WI38 (cell line): ENCODE measurements around the gene RAB22A.
"Not testable (repeated sequence)": the region's sequence is repeated elsewhere in the genome, so short reads cannot be mapped to it uniquely, and the experiment has no call there.

ENCODE experiments used
- H3K4me3 ChIP-seq: 2 replicates; pipeline ENCODE4 v1.5.1; 2011; ENCODE audit warnings: low read depth, mild to moderate bottlenecking, control low read depth, low read length
- CTCF ChIP-seq: IDR thresholded peaks from 2 replicates; pipeline ENCODE4 v1.5.1; 2012; ENCODE audit warnings: low read depth, mild to moderate bottlenecking, control low read depth, low read length

Gene RAB22A

GRCh38 chr20:58407966-58408557 lies 98.5 kb downstream of the RAB22A start:
- H3K4me3 ChIP-seq, result no peak overlapping the region
- TF ChIP-seq CTCF, result no peak

GRCh38 chr20:58408603-58409246 lies 99.2 kb downstream of the RAB22A start:
- TF ChIP-seq CTCF, result no peak

GRCh38 chr20:58414216-58414615 lies 104.7 kb downstream of the RAB22A start:
- H3K4me3 ChIP-seq, result not testable (repeated sequence)

More at GRCh38 chr20:58408603-58409246, 99.2 kb downstream of the RAB22A start:
- no peak overlapping the region for H3K4me3 ChIP-seq

GRCh38 chr20:58414786-58415185 lies 105.3 kb downstream of the RAB22A start:
- H3K4me3 ChIP-seq, result not testable (repeated sequence)

- no peak overlapping the region for H3K4me3 ChIP-seq
- TF ChIP-seq CTCF, result no peak
Observed at GRCh38 chr20:58416057-58416456, 106.5 kb downstream of the RAB22A start.

GRCh38 chr20:58416835-58417234 lies 107.3 kb downstream of the RAB22A start:
- TF ChIP-seq CTCF, result no peak
- no peak overlapping the region for H3K4me3 ChIP-seq
